Activated T-cell treated with anti-CD3 and anti-CD28 coated beads, Interleukin-2, amount 50 U/mL, for 24 hours (primary cell): ENCODE data around the gene EBLN2.
"Not testable (repeated sequence)": the region's sequence is repeated elsewhere in the genome, so short reads cannot be mapped to it uniquely, and the experiment has no call there.

Experiments
- DNase-seq: peaks from one replicate; pipeline ENCODE4 v3.0.0-alpha.2; 2020
- H3K27ac Mint-ChIP-seq: 2 replicates; pipeline ENCODE4 v1.8.0; 2020; ENCODE audit warnings: mild to moderate bottlenecking, mixed read lengths
- H3K27me3 Mint-ChIP-seq: 2 replicates; pipeline ENCODE4 v1.8.0; 2020; ENCODE audit warnings: mixed read lengths
- H3K36me3 Mint-ChIP-seq: 2 replicates; pipeline ENCODE4 v1.8.0; 2020; ENCODE audit warnings: low read depth, mixed read lengths
- H3K4me1 Mint-ChIP-seq: 2 replicates; pipeline ENCODE4 v1.8.0; 2020; ENCODE audit warnings: low read depth, mixed read lengths
- H3K4me3 Mint-ChIP-seq: 2 replicates; pipeline ENCODE4 v1.8.0; 2020; ENCODE audit warnings: mild to moderate bottlenecking, moderate library complexity, mixed read lengths
- H3K9me3 Mint-ChIP-seq: 2 replicates; pipeline ENCODE4 v1.8.0; 2020; ENCODE audit warnings: mixed read lengths

The EBLN2 gene

GRCh38 chr3:73045391-73045790 is 16.1 kb upstream of the EBLN2 start:
- Mint-ChIP-seq H3K4me3 (no peak overlapping the region), H3K27ac (peak overlapping the region; percentile 40), H3K9me3 (no peaks in the 10 kb centered on the region), H3K4me1 (peaks cover 69% of the 10 kb centered on the region), H3K36me3 (peaks cover 61% of the 10 kb centered on the region), H3K27me3 (no peaks in the 10 kb centered on the region)
- no peak for DNase-seq

- H3K4me1 Mint-ChIP-seq, result peaks cover 68% of the 10 kb centered on the region
- no peak for DNase-seq
- no peaks in the 10 kb centered on the region for H3K9me3 Mint-ChIP-seq
- H3K4me3 Mint-ChIP-seq, result no peak overlapping the region
- no peaks in the 10 kb centered on the region for H3K27me3 Mint-ChIP-seq
- peaks cover 70% of the 10 kb centered on the region for H3K36me3 Mint-ChIP-seq
- no peak overlapping the region for H3K27ac Mint-ChIP-seq
Measured at GRCh38 chr3:73046195-73046594, 15.3 kb upstream of the EBLN2 start.

GRCh38 chr3:73049319-73049718 is 12.1 kb upstream of the EBLN2 start:
- no peak overlapping the region for H3K27ac Mint-ChIP-seq
- no peaks in the 10 kb centered on the region for H3K27me3 Mint-ChIP-seq
- H3K9me3 Mint-ChIP-seq, result no peaks in the 10 kb centered on the region
- H3K4me3 Mint-ChIP-seq, result no peak overlapping the region
- H3K36me3 Mint-ChIP-seq, result peaks cover 63% of the 10 kb centered on the region
- DNase-seq, result no peak
- peaks cover 55% of the 10 kb centered on the region for H3K4me1 Mint-ChIP-seq

GRCh38 chr3:73052857-73053256 is 8.6 kb upstream of the EBLN2 start:
- H3K27ac Mint-ChIP-seq, result peak overlapping the region; percentile 80
- no peak overlapping the region for H3K4me3 Mint-ChIP-seq

GRCh38 chr3:73055583-73055982 is 5.9 kb upstream of the EBLN2 start:
- peak overlapping the region; percentile 48 for H3K27ac Mint-ChIP-seq
- DNase-seq, result no peak
- no peaks in the 10 kb centered on the region for H3K27me3 Mint-ChIP-seq
- peaks cover 54% of the 10 kb centered on the region for H3K36me3 Mint-ChIP-seq
- H3K9me3 Mint-ChIP-seq, result no peaks in the 10 kb centered on the region
- no peak overlapping the region for H3K4me3 Mint-ChIP-seq
- H3K4me1 Mint-ChIP-seq, result peaks cover 38% of the 10 kb centered on the region

More at GRCh38 chr3:73052857-73053256, 8.6 kb upstream of the EBLN2 start:
- H3K9me3 Mint-ChIP-seq, result no peaks in the 10 kb centered on the region
- H3K27me3 Mint-ChIP-seq, result no peaks in the 10 kb centered on the region
- H3K36me3 Mint-ChIP-seq, result peaks cover 59% of the 10 kb centered on the region
- no peak for DNase-seq
- H3K4me1 Mint-ChIP-seq, result peaks cover 37% of the 10 kb centered on the region

- H3K36me3 Mint-ChIP-seq, result peaks cover 49% of the 10 kb centered on the region
- H3K9me3 Mint-ChIP-seq, result no peaks in the 10 kb centered on the region
- peaks cover 32% of the 10 kb centered on the region for H3K4me1 Mint-ChIP-seq
- H3K4me3 Mint-ChIP-seq, result no peak overlapping the region
- peak overlapping the region; percentile 59 for H3K27ac Mint-ChIP-seq
- DNase-seq, result no peak
- no peaks in the 10 kb centered on the region for H3K27me3 Mint-ChIP-seq
Measured at GRCh38 chr3:73056014-73056844, 5.2 kb upstream of the EBLN2 start.

- H3K27ac Mint-ChIP-seq, result no peak overlapping the region
- no peaks in the 10 kb centered on the region for H3K9me3 Mint-ChIP-seq
- H3K4me3 Mint-ChIP-seq, result no peak overlapping the region
- no peaks in the 10 kb centered on the region for H3K27me3 Mint-ChIP-seq
- peaks cover 50% of the 10 kb centered on the region for H3K36me3 Mint-ChIP-seq
- peaks cover 30% of the 10 kb centered on the region for H3K4me1 Mint-ChIP-seq
- DNase-seq, result no peak
Measured at GRCh38 chr3:73056845-73057150, 4.7 kb upstream of the EBLN2 start.

- H3K27ac Mint-ChIP-seq, result no peak overlapping the region
- peaks cover 74% of the 10 kb centered on the region for H3K36me3 Mint-ChIP-seq
Measured at GRCh38 chr3:73060302-73060723, 1.1 kb upstream of the EBLN2 start.

GRCh38 chr3:73066243-73066642 is 4.8 kb downstream of the EBLN2 start:
- H3K4me1 Mint-ChIP-seq, result peaks cover 13% of the 10 kb centered on the region
- H3K4me3 Mint-ChIP-seq, H3K9me3 Mint-ChIP-seq, H3K27me3 Mint-ChIP-seq, H3K27ac Mint-ChIP-seq, DNase-seq: not testable (repeated sequence)
- peaks cover 70% of the 10 kb centered on the region for H3K36me3 Mint-ChIP-seq

More at GRCh38 chr3:73060302-73060723, 1.1 kb upstream of the EBLN2 start:
- Mint-ChIP-seq H3K27me3 (no peaks in the 10 kb centered on the region), H3K4me1 (peaks cover 18% of the 10 kb centered on the region), H3K4me3 (no peak overlapping the region), H3K9me3 (no peaks in the 10 kb centered on the region)
- DNase-seq, result no peak

- no peak overlapping the region for H3K4me3 Mint-ChIP-seq
- H3K27me3 Mint-ChIP-seq, result no peaks in the 10 kb centered on the region
- peaks cover 51% of the 10 kb centered on the region for H3K36me3 Mint-ChIP-seq
- no peaks in the 10 kb centered on the region for H3K9me3 Mint-ChIP-seq
- no peak for DNase-seq
- H3K4me1 Mint-ChIP-seq, result peaks cover 31% of the 10 kb centered on the region
- H3K27ac Mint-ChIP-seq, result no peak overlapping the region
Measured at GRCh38 chr3:73068419-73068818, 7.0 kb downstream of the EBLN2 start.

GRCh38 chr3:73069187-73069586 is 7.7 kb downstream of the EBLN2 start:
- no peaks in the 10 kb centered on the region for H3K27me3 Mint-ChIP-seq
- H3K9me3 Mint-ChIP-seq, result no peaks in the 10 kb centered on the region
- H3K4me3 Mint-ChIP-seq, result no peak overlapping the region
- H3K27ac Mint-ChIP-seq, result no peak overlapping the region
- DNase-seq, result no peak
- peaks cover 43% of the 10 kb centered on the region for H3K36me3 Mint-ChIP-seq
- peaks cover 31% of the 10 kb centered on the region for H3K4me1 Mint-ChIP-seq

- no peaks in the 10 kb centered on the region for H3K9me3 Mint-ChIP-seq
- no peak overlapping the region for H3K4me3 Mint-ChIP-seq
- H3K27ac Mint-ChIP-seq, result no peak overlapping the region
Measured at GRCh38 chr3:73069775-73070444, 8.5 kb downstream of the EBLN2 start.

GRCh38 chr3:73070675-73071575 is 9.5 kb downstream of the EBLN2 start:
- DNase-seq, result no peak
- Mint-ChIP-seq H3K27me3 (no peaks in the 10 kb centered on the region), H3K36me3 (peaks cover 26% of the 10 kb centered on the region), H3K4me1 (peaks cover 31% of the 10 kb centered on the region), H3K9me3 (no peaks in the 10 kb centered on the region), H3K4me3 (no peak overlapping the region), H3K27ac (peak overlapping the region; percentile 35)

More at GRCh38 chr3:73069775-73070444, 8.5 kb downstream of the EBLN2 start:
- Mint-ChIP-seq H3K36me3 (peaks cover 36% of the 10 kb centered on the region), H3K4me1 (peaks cover 31% of the 10 kb centered on the region), H3K27me3 (no peaks in the 10 kb centered on the region)
- no peak for DNase-seq

- Mint-ChIP-seq H3K36me3 (peaks cover 16% of the 10 kb centered on the region), H3K4me3 (no peak overlapping the region), H3K4me1 (peaks cover 31% of the 10 kb centered on the region), H3K27ac (no peak overlapping the region), H3K27me3 (no peaks in the 10 kb centered on the region), H3K9me3 (no peaks in the 10 kb centered on the region)
- DNase-seq, result no peak
Measured at GRCh38 chr3:73071952-73072351, 10.5 kb downstream of the EBLN2 start.
